ENCODE measurements around the gene CLECL1.

The CLECL1 gene

GRCh38 chr12:9751204-9752144 is 18.6 kb upstream of the CLECL1 start:
- DNase-seq, result peak; percentile 64

GRCh38 chr12:9750276-9751203 is 17.6 kb upstream of the CLECL1 start:
- DNase-seq, result peak; percentile 94

GRCh38 chr12:9749640-9750039 is 16.7 kb upstream of the CLECL1 start:
- no peak for DNase-seq

GRCh38 chr12:9745199-9745598 is 12.3 kb upstream of the CLECL1 start:
- no peak for DNase-seq

- DNase-seq, result peak; percentile 34
Measured at GRCh38 chr12:9742661-9743060, 9.8 kb upstream of the CLECL1 start.

- no peak for DNase-seq
Measured at GRCh38 chr12:9741726-9742125, 8.8 kb upstream of the CLECL1 start.

GRCh38 chr12:9740106-9740750 is 7.3 kb upstream of the CLECL1 start:
- peak; percentile 52 for DNase-seq

- peak; percentile 72 for DNase-seq
Measured at GRCh38 chr12:9739404-9740105, 6.7 kb upstream of the CLECL1 start.

GRCh38 chr12:9738905-9739304 is 6.0 kb upstream of the CLECL1 start:
- peak; percentile 40 for DNase-seq

GRCh38 chr12:9736936-9737705 is 4.2 kb upstream of the CLECL1 start:
- DNase-seq, result no peak

GRCh38 chr12:9735601-9736000 is 2.7 kb upstream of the CLECL1 start:
- DNase-seq, result no peak

GRCh38 chr12:9731797-9732196 is 1.1 kb downstream of the CLECL1 start:
- no peak for DNase-seq

GRCh38 chr12:9731393-9731792 is 1.5 kb downstream of the CLECL1 start:
- no peak for DNase-seq

GRCh38 chr12:9730591-9730990 is 2.3 kb downstream of the CLECL1 start:
- DNase-seq, result no peak

- no peak for DNase-seq
Measured at GRCh38 chr12:9730011-9730410, 2.9 kb downstream of the CLECL1 start.

- DNase-seq, result no peak
Measured at GRCh38 chr12:9729082-9729481, 3.8 kb downstream of the CLECL1 start.

- no peak for DNase-seq
Measured at GRCh38 chr12:9727813-9728212, 5.1 kb downstream of the CLECL1 start.

- no peak for DNase-seq
Measured at GRCh38 chr12:9725213-9725870, 7.6 kb downstream of the CLECL1 start.

GRCh38 chr12:9724023-9724422 is 8.9 kb downstream of the CLECL1 start:
- no peak for DNase-seq

GRCh38 chr12:9721394-9722092 is 11.4 kb downstream of the CLECL1 start:
- peak; percentile 90 for DNase-seq
